Gastrocnemius medialis (tissue), 4 donors: ENCODE results near the gene ASIC2.

Experiments
- CTCF ChIP-seq, 5 experiments: fragments of 450-650 bp in 3 of 5; fragments of 200-600 bp in 2 of 5; sonication (generic) in 2 of 5; IDR thresholded peaks in 4 of 5; conservative IDR thresholded peaks in 1 of 5; 1 replicate in 4 of 5; 2 replicates in 1 of 5; pipeline ENCODE4 v1.5.1; 2016 to 2019; ENCODE audit warnings: antibody characterized with exemption in 5 of 5, mild to moderate bottlenecking in 3 of 5, moderate library complexity in 3 of 5
- POLR2A ChIP-seq, 2 donors: fragments of 450-650 bp; IDR thresholded peaks; one replicate each; pipeline ENCODE4 v1.6.1; 2017; ENCODE audit warnings: antibody characterized with exemption in 2 of 2, mild to moderate bottlenecking in 2 of 2, moderate library complexity in 2 of 2

GRCh38 chr17:33328129-33328528 is 35.0 kb upstream of the ASIC2 start:
- TF ChIP-seq CTCF (IDR thresholded peaks at IDR 0.05 in 4 of 5, conservative IDR thresholded peaks at IDR 0.05 in 1 of 5): no peak
- TF ChIP-seq POLR2A (IDR thresholded peaks at IDR 0.05): no peak
